Esophagus squamous epithelium (tissue), 5 donors: Measurements from ENCODE around the gene BEST4. TPM values are rescaled to one million over a fixed set of nuclear protein-coding genes. Genes with fewer than 3 reads are reported as not detected.

ENCODE experiments used
- DNase-seq: peaks from one replicate; lab custom pipeline; 2025; lab: John Stamatoyannopoulos, UW
- H3K27ac ChIP-seq, 4 donors: fragments of 200-600 bp; sonication (generic); one replicate each; pipeline ENCODE4 v1.5.1; 2016 to 2019; ENCODE audit warnings: mild to moderate bottlenecking in 1 of 4
- H3K27me3 ChIP-seq, 4 donors: fragments of 200-600 bp; sonication (generic); 1 replicate in 3 of 4; 2 replicates in 1 of 4; pipeline versions ENCODE4 v1.5.1 to v1.6.0; 2017 to 2021; ENCODE audit warnings: antibody characterized with exemption in 1 of 4
- H3K36me3 ChIP-seq, 3 donors: fragments of 200-600 bp; sonication (generic); one replicate each; pipeline ENCODE4 v1.5.1; 2016 to 2019
- H3K4me1 ChIP-seq, 3 donors: fragments of 200-600 bp; sonication (generic); one replicate each; pipeline ENCODE4 v1.5.1; 2017 to 2019
- H3K4me3 ChIP-seq, 4 donors: fragments of 200-600 bp; sonication (generic); 1 replicate in 3 of 4; 2 replicates in 1 of 4; pipeline ENCODE4 v1.5.1; 2016 to 2019; ENCODE audit warnings: mild to moderate bottlenecking in 2 of 4, moderate library complexity in 1 of 4
- H3K9me3 ChIP-seq, 3 donors: fragments of 200-600 bp; sonication (generic); one replicate each; pipeline ENCODE4 v1.5.1; 2016 to 2019
- CTCF ChIP-seq, 6 experiments: fragments of 450-650 bp in 4 of 6; fragments of 200-600 bp in 2 of 6; sonication (generic) in 2 of 6; IDR thresholded peaks; one replicate each; pipeline ENCODE4 v1.5.1; 2016 to 2019; ENCODE audit warnings: antibody characterized with exemption in 6 of 6, mild to moderate bottlenecking in 4 of 6, moderate library complexity in 4 of 6
- POLR2A ChIP-seq, 4 donors: fragments of 450-650 bp; IDR thresholded peaks; one replicate each; pipeline ENCODE4 v1.6.1; 2017; ENCODE audit warnings: antibody characterized with exemption in 4 of 4, mild to moderate bottlenecking in 4 of 4, moderate library complexity in 3 of 4
- WGBS, 2 donors: methylation state at CpG; one replicate each; pipeline ENCODE4 v1.1.5; 2018; 5-methylcytosine and 5-hydroxymethylcytosine counted together
- intact Hi-C: fragments of 100-400 bp; cut with DNase I; formaldehyde crosslinking; loops from one replicate; pipeline ENCODE4 v1.15.0; 2022
- total RNA-seq, 4 donors: library from RNA; depleted of rRNA; stranded (reverse); fragments of >200 nt; gene quantifications; one replicate each; pipeline ENCODE4 v1.1.0, GENCODE V29; 2016
- donor health status: DM: yes; HTN: yes; CAD: no.

The BEST4 gene
- total RNA-seq, 4 donors from 2014 or later = 0.26 TPM; not detected in 3

GRCh38 chr1:44785501-44786137, 2.4 kb downstream of the BEST4 start:
- Histone ChIP-seq H3K36me3 (peaks cover 0 to 18% (median 7%) of the 10 kb centered on the region in 3 donors), H3K4me3 (peak overlapping the region in 3 of 4 donors; percentile 51 to 63 (median 57)), H3K4me1 (peaks cover 20 to 45% (median 27%) of the 10 kb centered on the region in 3 donors), H3K27ac (peak overlapping the region in 3 of 4 donors; percentile 24 to 81 (median 77)), H3K9me3 (no peaks in the 10 kb centered on the region), H3K27me3 (no peaks in the 10 kb centered on the region)
- no peak for DNase-seq
- TF ChIP-seq CTCF (IDR thresholded peaks at IDR 0.05) (no peak), POLR2A (IDR thresholded peaks at IDR 0.05) (no peak)
- 35 to 39% methylated on average over 11 of the region's 11 CpGs for WGBS, 2 donors
- intact Hi-C loops = loop anchor here (10.0 kb wide), 1 partner anchor 49 kb away; no protein-coding TSS in a partner anchor

- H3K9me3 ChIP-seq = no peaks in the 10 kb centered on the region
- H3K4me3 ChIP-seq = no peak overlapping the region
- TF ChIP-seq CTCF (IDR thresholded peaks at IDR 0.05) (no peak), POLR2A (IDR thresholded peaks at IDR 0.05) (no peak)
- WGBS, 2 donors = 90 to 100% methylated on average over 2 of the region's 6 CpGs
- H3K27me3 ChIP-seq = no peaks in the 10 kb centered on the region
- peaks cover 20 to 43% (median 27%) of the 10 kb centered on the region in 3 donors for H3K4me1 ChIP-seq
- no peak overlapping the region for H3K27ac ChIP-seq
- DNase-seq = no peak
- intact Hi-C loops = loop anchor here (10.0 kb wide), 1 partner anchor 50 kb away; no protein-coding TSS in a partner anchor
- H3K36me3 ChIP-seq = peaks cover 0 to 24% (median 9%) of the 10 kb centered on the region in 3 donors
These were observed 3.0 kb downstream of the BEST4 start for GRCh38 chr1:44785029-44785380.

- DNase-seq = no peak
- H3K27me3 ChIP-seq = no peaks in the 10 kb centered on the region
- H3K27ac ChIP-seq = peak overlapping the region in 3 of 4 donors; percentile 32 to 55 (median 54)
- H3K4me1 ChIP-seq = peaks cover 20 to 42% (median 27%) of the 10 kb centered on the region in 3 donors
- TF ChIP-seq POLR2A (IDR thresholded peaks at IDR 0.05) = no peak
- TF ChIP-seq CTCF (IDR thresholded peaks at IDR 0.05) = peak in 1 of 6 experiments; percentile 5
- no peaks in the 10 kb centered on the region for H3K9me3 ChIP-seq
- intact Hi-C loops = loop anchor here (10.0 kb wide), 1 partner anchor 50 kb away; no protein-coding TSS in a partner anchor
- peak overlapping the region; percentile 31 to 68 (median 43) for H3K4me3 ChIP-seq
- peaks cover 0 to 30% (median 12%) of the 10 kb centered on the region in 3 donors for H3K36me3 ChIP-seq
- WGBS, 2 donors = 55 to 83% methylated on average over 2 to 10 of the region's 71 CpGs
These were observed 3.6 kb downstream of the BEST4 start for GRCh38 chr1:44784094-44785028.

- H3K36me3 ChIP-seq = peaks cover 0 to 37% (median 16%) of the 10 kb centered on the region in 3 donors
- intact Hi-C loops = loop anchor here (10.0 kb wide), 1 partner anchor 51 kb away; no protein-coding TSS in a partner anchor
- peak overlapping the region in 3 of 4 donors; percentile 32 to 55 (median 54) for H3K27ac ChIP-seq
- H3K9me3 ChIP-seq = no peaks in the 10 kb centered on the region
- no peaks in the 10 kb centered on the region for H3K27me3 ChIP-seq
- peak overlapping the region; percentile 31 to 68 (median 43) for H3K4me3 ChIP-seq
- peaks cover 20 to 49% (median 27%) of the 10 kb centered on the region in 3 donors for H3K4me1 ChIP-seq
- no peak for DNase-seq
- 20 to 21% methylated on average over 7 to 8 of the region's 8 CpGs for WGBS, 2 donors
- TF ChIP-seq POLR2A (IDR thresholded peaks at IDR 0.05) (no peak), CTCF (IDR thresholded peaks at IDR 0.05) (no peak)
These were observed 4.3 kb downstream of the BEST4 start for GRCh38 chr1:44783697-44784093.
